Sigmoid colon (tissue), 7 donors: Measurements from ENCODE around the gene ODAD3. TPM values are rescaled to one million over a fixed set of nuclear protein-coding genes. Genes with fewer than 3 reads are reported as not detected.
"Not testable (repeated sequence)": the region's sequence is repeated elsewhere in the genome, so short reads cannot be mapped to it uniquely, and the experiment has no call there.

ENCODE experiments used
- DNase-seq: peaks from one replicate; pipeline ENCODE4 v3.0.0-alpha.2; 2019
- H3K27ac ChIP-seq, 4 donors: fragments of 200-600 bp; sonication (generic); one replicate each; pipeline ENCODE4 v1.5.1; 2016 to 2019; ENCODE audit warnings: mild to moderate bottlenecking in 1 of 4
- H3K27me3 ChIP-seq, 3 donors: fragments of 200-600 bp; sonication (generic); one replicate each; pipeline ENCODE4 v1.5.1; 2019; ENCODE audit warnings: mild to moderate bottlenecking in 1 of 3
- H3K36me3 ChIP-seq, 4 donors: fragments of 200-600 bp; sonication (generic); one replicate each; pipeline ENCODE4 v1.5.1; 2016 to 2019
- H3K4me1 ChIP-seq, 4 donors: fragments of 200-600 bp; sonication (generic); one replicate each; pipeline ENCODE4 v1.5.1; 2017 to 2019
- H3K4me3 ChIP-seq, 4 donors: fragments of 200-600 bp; sonication (generic); one replicate each; pipeline ENCODE4 v1.5.1; 2017 to 2019; ENCODE audit warnings: mild to moderate bottlenecking in 2 of 4, moderate library complexity in 1 of 4
- H3K9me3 ChIP-seq, 4 donors: fragments of 200-600 bp in 3 of 4; sonication (generic) in 3 of 4; one replicate each; pipeline versions ENCODE4 v1.5.1 to v1.6.1; 2013 to 2019
- EP300 ChIP-seq, 4 donors: sonication (generic); formaldehyde crosslinking; IDR thresholded peaks; one replicate each; pipeline ENCODE4 v1.6.1; 2017; ENCODE audit warnings: antibody characterized with exemption in 4 of 4
- POLR2A ChIP-seq, 2 donors: fragments of 450-650 bp; IDR thresholded peaks; one replicate each; pipeline ENCODE4 v1.6.1; 2016; ENCODE audit warnings: antibody characterized with exemption in 2 of 2, mild to moderate bottlenecking in 2 of 2, moderate library complexity in 2 of 2
- POLR2AphosphoS5 ChIP-seq, 4 donors: sonication (generic); formaldehyde crosslinking; IDR thresholded peaks; one replicate each; pipeline ENCODE4 v1.6.1; 2017; ENCODE audit warnings: antibody characterized with exemption in 4 of 4
- WGBS, 2 donors: extraction: QIAGEN DNeasy Blood & Tissue Kit; methylation state at CpG; one replicate each; pipeline ENCODE4 v1.1.7; 2013; 5-methylcytosine and 5-hydroxymethylcytosine counted together
- intact Hi-C: fragments of 100-400 bp; cut with DNase I; formaldehyde crosslinking; loops from one replicate; pipeline ENCODE4 v1.15.1; 2023
- polyA plus RNA-seq, 3 donors: library from polyadenylated mRNA; stranded (reverse); fragments of 200-250 nt; gene quantifications; one replicate each; pipeline ENCODE4 v1.2.3, GENCODE V29; 2013
- total RNA-seq, 4 donors: library from RNA; depleted of rRNA; stranded (reverse); fragments of >200 nt; gene quantifications; one replicate each; pipeline ENCODE4 v1.1.0, GENCODE V29; 2016
- TF ChIP-seq, protein P1 (sequence below), 4 experiments: fragments of 450-650 bp in 3 of 4; fragments of 200-600 bp in 1 of 4; IDR thresholded peaks; one replicate each; pipeline ENCODE4 v1.5.1; 2016 to 2019; ENCODE audit warnings: antibody characterized with exemption in 4 of 4, mild to moderate bottlenecking in 3 of 4, moderate library complexity in 2 of 4
- donor health status: healthy with polysubstance abuse.
- donor health status: Bipolar disorder and iron deficiency.
- donor health status: healthy.

Gene ODAD3
- total and polyA plus RNA-seq, 7 donors: 0.29 to 1.4 TPM; not detected in 5

DNA sequence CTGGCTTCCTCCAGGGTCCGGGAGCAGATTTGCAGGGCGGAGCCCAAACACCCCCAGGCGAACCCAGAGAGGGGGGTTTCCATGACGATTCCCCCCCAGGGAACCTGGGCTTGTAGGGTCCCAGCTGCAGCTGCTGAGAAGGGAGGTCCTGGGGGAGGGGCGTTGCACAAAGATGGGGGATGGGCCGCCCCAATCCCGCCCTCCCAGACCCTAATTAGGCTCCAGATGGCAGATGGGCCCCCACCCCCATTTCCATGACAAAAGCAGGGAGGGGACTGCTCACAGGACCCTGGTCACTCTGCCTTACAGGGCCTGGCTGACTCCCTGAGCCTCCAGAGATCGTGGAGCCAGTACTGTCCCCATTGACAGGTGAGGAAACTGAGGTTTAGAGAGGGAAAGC lies 30.7 kb upstream of the ODAD3 start:
- TF ChIP-seq, protein P1, sequence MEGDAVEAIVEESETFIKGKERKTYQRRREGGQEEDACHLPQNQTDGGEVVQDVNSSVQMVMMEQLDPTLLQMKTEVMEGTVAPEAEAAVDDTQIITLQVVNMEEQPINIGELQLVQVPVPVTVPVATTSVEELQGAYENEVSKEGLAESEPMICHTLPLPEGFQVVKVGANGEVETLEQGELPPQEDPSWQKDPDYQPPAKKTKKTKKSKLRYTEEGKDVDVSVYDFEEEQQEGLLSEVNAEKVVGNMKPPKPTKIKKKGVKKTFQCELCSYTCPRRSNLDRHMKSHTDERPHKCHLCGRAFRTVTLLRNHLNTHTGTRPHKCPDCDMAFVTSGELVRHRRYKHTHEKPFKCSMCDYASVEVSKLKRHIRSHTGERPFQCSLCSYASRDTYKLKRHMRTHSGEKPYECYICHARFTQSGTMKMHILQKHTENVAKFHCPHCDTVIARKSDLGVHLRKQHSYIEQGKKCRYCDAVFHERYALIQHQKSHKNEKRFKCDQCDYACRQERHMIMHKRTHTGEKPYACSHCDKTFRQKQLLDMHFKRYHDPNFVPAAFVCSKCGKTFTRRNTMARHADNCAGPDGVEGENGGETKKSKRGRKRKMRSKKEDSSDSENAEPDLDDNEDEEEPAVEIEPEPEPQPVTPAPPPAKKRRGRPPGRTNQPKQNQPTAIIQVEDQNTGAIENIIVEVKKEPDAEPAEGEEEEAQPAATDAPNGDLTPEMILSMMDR (IDR thresholded peaks at IDR 0.05): no peak
- TF ChIP-seq EP300 (IDR thresholded peaks at IDR 0.05) (no peak), POLR2A (IDR thresholded peaks at IDR 0.05) (no peak), POLR2AphosphoS5 (IDR thresholded peaks at IDR 0.05) (no peak)
- 44 to 53% methylated on average over 8 of the region's 8 CpGs for WGBS, 2 donors
- Histone ChIP-seq H3K9me3 (no peaks in the 10 kb centered on the region), H3K4me3 (no peak overlapping the region), H3K27ac (no peak overlapping the region), H3K4me1 (no peaks in the 10 kb centered on the region), H3K36me3 (no peaks in the 10 kb centered on the region), H3K27me3 (peaks cover 0 to 13% (median 11%) of the 10 kb centered on the region in 3 donors)
- intact Hi-C loops: no loop called here
- DNase-seq: no peak

DNA sequence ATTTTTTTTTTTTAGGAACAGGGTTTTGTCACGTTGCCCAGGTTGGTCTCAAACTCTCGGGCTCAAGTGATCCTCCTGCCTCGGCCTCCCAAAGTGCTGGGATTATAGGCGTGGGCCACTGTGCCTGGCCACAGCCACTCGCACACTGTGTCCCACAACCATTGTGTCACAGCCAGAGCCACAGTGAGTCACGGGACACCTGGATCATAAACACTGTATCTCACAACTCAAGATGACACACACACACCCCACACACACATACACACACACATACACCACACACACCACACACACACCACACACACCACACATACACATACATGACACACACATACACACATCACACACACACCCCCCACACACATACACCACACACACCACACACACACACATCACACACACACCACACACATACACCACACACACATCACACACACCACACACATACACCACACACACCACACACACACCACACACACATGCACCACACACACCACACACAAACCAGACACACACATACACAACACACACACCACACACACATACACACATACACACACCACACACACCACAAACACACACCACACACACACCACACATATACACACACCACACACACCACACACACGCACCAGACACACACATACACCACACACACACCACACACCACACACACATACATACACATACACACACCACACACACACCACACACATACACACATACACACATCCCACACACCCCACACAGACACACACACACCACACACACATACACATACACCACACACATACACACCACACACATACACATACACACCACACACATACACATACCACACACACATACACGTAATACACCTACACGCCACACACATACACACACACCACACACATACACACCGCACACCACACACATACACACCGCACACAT lies 29.7 kb upstream of the ODAD3 start:
- 66 to 84% methylated on average over 11 of the region's 11 CpGs for WGBS, 2 donors
- no peak overlapping the region for H3K27ac ChIP-seq
- no peak for TF ChIP-seq POLR2AphosphoS5 (IDR thresholded peaks at IDR 0.05)
- no peak for TF ChIP-seq EP300 (IDR thresholded peaks at IDR 0.05)
- TF ChIP-seq, protein P1 (IDR thresholded peaks at IDR 0.05): no peak
- TF ChIP-seq POLR2A (IDR thresholded peaks at IDR 0.05): no peak
- peaks cover 0 to 15% (median 13%) of the 10 kb centered on the region in 3 donors for H3K27me3 ChIP-seq
- intact Hi-C loops: no loop called here
- H3K4me1 ChIP-seq: no peaks in the 10 kb centered on the region
- H3K4me3 ChIP-seq: no peak overlapping the region
- DNase-seq: no peak
- no peaks in the 10 kb centered on the region for H3K9me3 ChIP-seq
- H3K36me3 ChIP-seq: no peaks in the 10 kb centered on the region

DNA sequence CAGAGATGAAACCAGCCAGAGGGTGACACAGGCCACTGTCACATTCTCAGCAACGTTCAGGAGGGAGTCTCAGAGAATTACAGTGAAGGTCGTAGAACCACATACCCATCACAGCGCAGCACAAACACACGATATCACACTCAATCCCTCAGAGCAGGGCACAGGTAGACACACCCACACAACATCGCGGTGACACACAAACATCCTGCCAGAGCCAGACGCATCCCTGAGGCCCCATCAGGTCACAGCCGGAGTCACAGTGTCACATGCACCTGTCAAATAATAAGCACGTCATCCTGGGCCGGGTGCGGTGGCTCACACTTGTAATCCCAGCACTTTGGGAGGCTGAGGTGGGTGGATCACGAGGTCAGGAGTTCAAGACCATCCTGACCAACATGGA lies 28.5 kb upstream of the ODAD3 start:
- Histone ChIP-seq H3K4me1 (no peaks in the 10 kb centered on the region), H3K9me3 (no peaks in the 10 kb centered on the region), H3K36me3 (no peaks in the 10 kb centered on the region), H3K27ac (no peak overlapping the region), H3K4me3 (no peak overlapping the region), H3K27me3 (peaks cover 0 to 15% (median 13%) of the 10 kb centered on the region in 3 donors)
- intact Hi-C loops: no loop called here
- no peak for DNase-seq
- WGBS, 2 donors: 28 to 62% methylated on average over 12 of the region's 12 CpGs
- TF ChIP-seq, protein P1 (IDR thresholded peaks at IDR 0.05): no peak
- no peak for TF ChIP-seq POLR2AphosphoS5 (IDR thresholded peaks at IDR 0.05)
- TF ChIP-seq EP300 (IDR thresholded peaks at IDR 0.05): no peak
- no peak for TF ChIP-seq POLR2A (IDR thresholded peaks at IDR 0.05)

DNA sequence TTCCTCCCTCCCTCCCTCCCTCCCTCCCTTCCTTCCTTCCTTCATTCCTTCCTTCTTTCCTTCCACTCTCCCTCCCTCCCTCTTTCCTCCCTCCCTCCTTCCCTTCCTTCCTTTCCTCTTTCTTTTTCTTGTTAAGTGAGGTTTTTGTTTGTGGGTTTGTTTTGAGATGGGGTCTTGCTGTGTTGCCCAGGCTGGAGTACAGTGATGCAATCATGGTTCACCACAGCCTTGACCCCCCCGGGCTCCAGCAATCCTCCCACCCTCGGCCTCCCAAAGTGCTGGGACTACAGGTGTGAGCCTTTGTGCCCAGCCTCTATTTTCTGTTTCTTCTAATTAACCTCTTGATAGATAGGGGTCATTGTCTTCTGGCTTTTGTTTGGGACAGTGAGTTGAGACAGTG lies 26.5 kb upstream of the ODAD3 start:
- WGBS, 2 donors: 54 to 67% methylated on average over 2 of the region's 2 CpGs
- DNase-seq: no peak
- no peak for TF ChIP-seq POLR2AphosphoS5 (IDR thresholded peaks at IDR 0.05)
- no peak for TF ChIP-seq POLR2A (IDR thresholded peaks at IDR 0.05)
- intact Hi-C loops: no loop called here
- no peaks in the 10 kb centered on the region for H3K4me1 ChIP-seq
- H3K27me3 ChIP-seq: peaks cover 0 to 15% (median 10%) of the 10 kb centered on the region in 3 donors
- no peaks in the 10 kb centered on the region for H3K9me3 ChIP-seq
- no peaks in the 10 kb centered on the region for H3K36me3 ChIP-seq
- H3K4me3 ChIP-seq: no peak overlapping the region
- no peak overlapping the region for H3K27ac ChIP-seq

DNA sequence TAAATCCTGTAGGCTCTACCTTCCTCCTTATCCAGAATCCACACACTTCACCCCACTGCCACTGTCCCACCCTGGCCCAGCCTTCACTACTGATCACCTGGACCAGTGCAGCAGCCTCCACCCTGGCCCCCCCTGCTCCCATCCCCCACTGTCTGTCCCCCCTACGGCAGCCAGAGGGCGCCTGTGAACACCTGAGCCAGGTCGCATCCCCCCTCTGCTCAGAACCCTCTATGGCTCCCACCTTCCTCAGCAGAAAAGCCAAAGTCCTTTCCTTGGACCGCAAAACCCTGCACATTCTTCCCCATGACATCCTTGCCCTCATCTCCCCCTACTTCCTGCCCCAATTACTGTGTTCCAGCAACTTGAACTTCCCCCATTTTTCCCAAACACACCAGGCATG lies 25.3 kb upstream of the ODAD3 start:
- H3K4me1 ChIP-seq: no peaks in the 10 kb centered on the region
- WGBS, 2 donors: 37 to 51% methylated on average over 4 of the region's 4 CpGs
- H3K36me3 ChIP-seq: no peaks in the 10 kb centered on the region
- intact Hi-C loops: no loop called here
- TF ChIP-seq POLR2A (IDR thresholded peaks at IDR 0.05) (no peak), EP300 (IDR thresholded peaks at IDR 0.05) (no peak), POLR2AphosphoS5 (IDR thresholded peaks at IDR 0.05) (no peak)
- TF ChIP-seq, protein P1 (IDR thresholded peaks at IDR 0.05): no peak
- H3K27me3 ChIP-seq: peaks cover 0 to 4% (median 0%) of the 10 kb centered on the region in 3 donors
- no peak for DNase-seq
- H3K9me3 ChIP-seq: no peaks in the 10 kb centered on the region
- no peak overlapping the region for H3K27ac ChIP-seq
- no peak overlapping the region for H3K4me3 ChIP-seq

DNA sequence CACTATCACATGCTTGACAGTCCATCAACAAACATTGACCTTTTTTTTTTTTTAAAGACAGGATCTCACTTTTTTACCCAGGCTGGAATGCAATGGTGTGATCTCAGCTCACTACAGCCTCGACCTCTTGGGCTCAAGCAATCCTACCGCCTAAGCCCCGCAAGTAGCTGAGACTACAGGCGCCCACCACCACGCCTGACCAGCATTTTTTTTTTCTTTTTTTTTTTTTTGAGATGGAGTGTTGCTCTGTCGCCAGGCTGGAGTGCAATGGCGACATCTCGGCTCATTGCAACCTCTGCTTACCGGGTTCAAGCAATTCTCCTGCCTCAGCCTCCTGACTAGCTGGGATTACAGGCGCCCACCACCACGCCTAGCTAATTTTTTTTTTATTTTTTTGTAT lies 24.0 kb upstream of the ODAD3 start:
- H3K4me3 ChIP-seq, DNase-seq, intact Hi-C loops, H3K27me3 ChIP-seq, H3K4me1 ChIP-seq, H3K27ac ChIP-seq, H3K36me3 ChIP-seq, H3K9me3 ChIP-seq: not testable (repeated sequence)
- WGBS, 2 donors: 74 to 84% methylated on average over 11 of the region's 11 CpGs
